Measurements from ENCODE around the gene MAGEA1.

The MAGEA1 gene

GRCh38 chrX:153206425-153207046 is 27.5 kb downstream of the MAGEA1 start:
- no peaks in the 10 kb centered on the region for H3K27me3 ChIP-seq (ENCODE audit: insufficient read depth, low read length, poor library complexity, severe bottlenecking)
- H2AFZ ChIP-seq (ENCODE audit: low read length), result no peak overlapping the region
- no peaks in the 10 kb centered on the region for H4K20me1 ChIP-seq (ENCODE audit: insufficient read depth, low read length, poor library complexity, severe bottlenecking)
- no peak overlapping the region for H3K9ac ChIP-seq (ENCODE audit: low read depth, low read length, poor library complexity, severe bottlenecking)
- H3K9me3 ChIP-seq (ENCODE audit: insufficient read depth, low read depth, low read length), result no peaks in the 10 kb centered on the region
- H3K4me2 ChIP-seq (ENCODE audit: low read depth, low read length, poor library complexity, severe bottlenecking), result no peak overlapping the region
- no peaks in the 10 kb centered on the region for H3F3A ChIP-seq (ENCODE audit: low read depth)
- no peaks in the 10 kb centered on the region for H3K36me3 ChIP-seq (ENCODE audit: insufficient read depth, low read length)
- TF ChIP-seq CTCF (conservative IDR thresholded peaks at IDR 0.05; ENCODE audit: low read length), result no peak
- no peak for TF ChIP-seq EZH2phosphoT487 (IDR thresholded peaks at IDR 0.05; ENCODE audit: borderline replicate concordance)
- H3K9me2 ChIP-seq (replicated peaks; ENCODE audit: low read depth, low read length), result no peaks in the 10 kb centered on the region
- no peaks in the 10 kb centered on the region for H3K79me2 ChIP-seq (ENCODE audit: insufficient read depth, low read length)
- H3K4me1 ChIP-seq (ENCODE audit: insufficient read depth, low read length, poor library complexity, severe bottlenecking), result peaks cover 3% of the 10 kb centered on the region
- no peak overlapping the region for H3K4me3 ChIP-seq (ENCODE audit: low read length, poor library complexity, severe bottlenecking)

GRCh38 chrX:153209347-153209746 is 30.3 kb downstream of the MAGEA1 start:
- no peak overlapping the region for H2AFZ ChIP-seq (ENCODE audit: low read length)
- no peak overlapping the region for H3K4me3 ChIP-seq (ENCODE audit: low read length, poor library complexity, severe bottlenecking)
- no peaks in the 10 kb centered on the region for H3K9me2 ChIP-seq (replicated peaks; ENCODE audit: low read depth, low read length)
- H3K9ac ChIP-seq (ENCODE audit: low read depth, low read length, poor library complexity, severe bottlenecking), result no peak overlapping the region
- no peaks in the 10 kb centered on the region for H4K20me1 ChIP-seq (ENCODE audit: insufficient read depth, low read length, poor library complexity, severe bottlenecking)
- no peaks in the 10 kb centered on the region for H3K36me3 ChIP-seq (ENCODE audit: insufficient read depth, low read length)
- H3K4me2 ChIP-seq (ENCODE audit: low read depth, low read length, poor library complexity, severe bottlenecking), result no peak overlapping the region
- H3F3A ChIP-seq (ENCODE audit: low read depth), result no peaks in the 10 kb centered on the region
- H3K79me2 ChIP-seq (ENCODE audit: insufficient read depth, low read length), result no peaks in the 10 kb centered on the region
- peaks cover 3% of the 10 kb centered on the region for H3K4me1 ChIP-seq (ENCODE audit: insufficient read depth, low read length, poor library complexity, severe bottlenecking)
- H3K27me3 ChIP-seq (ENCODE audit: insufficient read depth, low read length, poor library complexity, severe bottlenecking), result no peaks in the 10 kb centered on the region
- TF ChIP-seq CTCF (conservative IDR thresholded peaks at IDR 0.05; ENCODE audit: low read length), result no peak
- TF ChIP-seq EZH2phosphoT487 (IDR thresholded peaks at IDR 0.05; ENCODE audit: borderline replicate concordance), result no peak
- H3K9me3 ChIP-seq (ENCODE audit: insufficient read depth, low read depth, low read length), result no peaks in the 10 kb centered on the region

DNA sequence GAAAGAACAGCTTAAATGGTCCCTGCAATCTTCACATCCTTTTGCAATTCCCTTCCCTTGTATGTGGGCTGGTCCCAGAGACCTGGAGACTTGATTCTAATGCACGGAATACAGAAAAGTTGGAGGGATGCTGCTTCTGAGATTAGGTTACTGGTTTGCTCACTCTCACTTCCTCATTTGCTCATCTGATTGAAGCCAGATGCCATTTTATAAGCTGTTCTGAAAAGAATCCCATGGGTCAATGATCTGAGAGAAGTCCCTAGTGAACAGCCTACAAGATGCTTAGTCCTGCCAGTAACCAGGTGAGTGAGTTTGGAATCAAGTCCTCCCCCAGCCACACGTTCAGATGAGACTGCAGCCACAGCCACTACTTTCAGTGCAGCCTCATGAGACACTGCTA is 35.9 kb downstream of the MAGEA1 start:
- H4K20me1 ChIP-seq (ENCODE audit: insufficient read depth, low read length, poor library complexity, severe bottlenecking), result no peaks in the 10 kb centered on the region
- H3K9me2 ChIP-seq (replicated peaks; ENCODE audit: low read depth, low read length), result no peaks in the 10 kb centered on the region
- H3K79me2 ChIP-seq (ENCODE audit: insufficient read depth, low read length), result no peaks in the 10 kb centered on the region
- H3F3A ChIP-seq (ENCODE audit: low read depth), result no peaks in the 10 kb centered on the region
- H3K4me1 ChIP-seq (ENCODE audit: insufficient read depth, low read length, poor library complexity, severe bottlenecking), result no peaks in the 10 kb centered on the region
- no peak overlapping the region for H3K9ac ChIP-seq (ENCODE audit: low read depth, low read length, poor library complexity, severe bottlenecking)
- H3K36me3 ChIP-seq (ENCODE audit: insufficient read depth, low read length), result no peaks in the 10 kb centered on the region
- H3K9me3 ChIP-seq (ENCODE audit: insufficient read depth, low read depth, low read length), result no peaks in the 10 kb centered on the region
- H3K4me3 ChIP-seq (ENCODE audit: low read length, poor library complexity, severe bottlenecking), result no peak overlapping the region
- no peaks in the 10 kb centered on the region for H3K27me3 ChIP-seq (ENCODE audit: insufficient read depth, low read length, poor library complexity, severe bottlenecking)
- H3K4me2 ChIP-seq (ENCODE audit: low read depth, low read length, poor library complexity, severe bottlenecking), result no peak overlapping the region
- no peak overlapping the region for H2AFZ ChIP-seq (ENCODE audit: low read length)
- TF ChIP-seq EZH2phosphoT487 (IDR thresholded peaks at IDR 0.05; ENCODE audit: borderline replicate concordance) (no peak), CTCF (conservative IDR thresholded peaks at IDR 0.05; ENCODE audit: low read length) (no peak)
